NOMO-1 treated with dmso at 0.1 percent for 144 hours (cell line): Measurements from ENCODE around the gene TSPAN14.
A peak's percentile ranks its signal among the peaks of the same experiment; 100 is the strongest.

Experiments
- DNase-seq: peaks from one replicate; lab custom pipeline; 2025; ENCODE audit not compliant: unreplicated experiment; lab: John Stamatoyannopoulos, UW

TSPAN14 gene

DNA sequence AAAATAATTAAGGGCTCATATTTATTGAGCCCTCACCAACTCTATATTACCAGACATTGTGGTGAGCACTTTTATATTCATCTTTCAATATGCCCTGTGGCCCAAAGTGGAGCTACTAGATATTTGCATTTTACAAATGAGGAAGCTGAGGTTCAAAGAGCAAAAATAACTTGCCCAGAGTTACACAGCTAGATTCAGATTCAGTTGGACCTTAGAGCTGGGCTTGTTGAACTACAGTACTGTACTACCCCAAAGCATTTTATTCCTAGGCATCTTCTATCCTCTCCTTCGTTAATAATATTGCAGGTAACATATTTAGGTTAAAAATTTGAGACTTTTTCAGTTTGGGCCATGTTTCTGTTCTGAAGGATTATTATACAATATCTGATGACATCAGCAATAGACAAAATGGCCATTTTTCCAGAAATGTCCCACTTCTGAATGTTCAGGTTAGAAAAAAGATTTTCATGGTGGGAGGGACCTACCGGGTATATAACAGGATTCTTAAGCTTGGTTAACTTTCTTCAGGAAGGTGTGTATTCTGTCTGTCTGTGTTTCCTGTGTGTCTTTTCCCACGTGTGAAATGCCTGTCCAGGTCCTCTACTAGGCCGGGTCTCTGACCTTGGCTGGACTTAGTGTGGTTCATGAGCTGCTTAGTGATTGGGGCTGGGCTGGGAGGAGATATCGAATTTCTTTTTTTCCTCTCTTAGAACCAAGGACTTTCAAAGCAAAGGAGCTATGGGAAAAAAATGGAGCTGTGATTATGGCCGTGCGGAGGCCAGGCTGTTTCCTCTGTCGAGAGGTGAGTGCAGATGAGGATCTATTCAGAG, 32.2 kb upstream of the TSPAN14 start:
- peak; percentile 58 for DNase-seq

DNA sequence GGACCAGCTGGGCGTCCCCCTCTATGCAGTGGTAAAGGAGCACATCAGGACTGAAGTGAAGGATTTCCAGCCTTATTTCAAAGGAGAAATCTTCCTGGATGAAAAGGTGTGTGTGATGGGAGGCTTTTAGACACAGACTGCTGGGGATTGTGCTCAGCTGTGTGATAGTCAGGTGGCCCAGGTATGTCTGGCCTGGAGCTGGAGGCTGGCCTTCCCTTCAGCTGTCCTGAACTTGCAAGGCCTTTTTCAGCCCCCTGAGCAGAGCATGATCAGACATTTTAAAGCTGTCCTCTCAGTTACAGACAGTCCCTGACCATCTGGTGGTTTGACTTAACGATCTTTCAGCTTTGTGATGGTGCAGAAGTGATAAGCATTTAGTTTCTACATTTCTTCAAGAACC, 28.2 kb upstream of the TSPAN14 start:
- no peak for DNase-seq

DNA sequence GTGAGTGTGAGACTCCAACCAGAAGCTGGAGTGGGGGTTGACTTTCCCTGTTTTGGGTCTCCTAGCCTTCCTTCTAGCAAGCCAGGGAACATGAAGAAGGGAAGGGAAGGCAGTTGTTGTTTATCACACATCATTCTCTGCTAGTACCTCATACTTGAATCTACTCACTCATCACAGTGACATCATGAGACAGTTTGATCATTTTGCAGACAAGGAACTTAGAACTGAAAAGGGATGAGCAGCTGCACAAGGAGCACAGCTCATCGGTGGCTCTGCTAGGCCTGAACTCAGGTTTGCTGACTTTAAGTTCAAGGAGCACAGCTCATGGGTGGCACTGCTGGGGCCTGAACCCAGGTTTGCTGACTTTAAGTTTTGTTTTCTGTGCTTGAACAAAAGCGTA, 26.6 kb upstream of the TSPAN14 start:
- no peak for DNase-seq

DNA sequence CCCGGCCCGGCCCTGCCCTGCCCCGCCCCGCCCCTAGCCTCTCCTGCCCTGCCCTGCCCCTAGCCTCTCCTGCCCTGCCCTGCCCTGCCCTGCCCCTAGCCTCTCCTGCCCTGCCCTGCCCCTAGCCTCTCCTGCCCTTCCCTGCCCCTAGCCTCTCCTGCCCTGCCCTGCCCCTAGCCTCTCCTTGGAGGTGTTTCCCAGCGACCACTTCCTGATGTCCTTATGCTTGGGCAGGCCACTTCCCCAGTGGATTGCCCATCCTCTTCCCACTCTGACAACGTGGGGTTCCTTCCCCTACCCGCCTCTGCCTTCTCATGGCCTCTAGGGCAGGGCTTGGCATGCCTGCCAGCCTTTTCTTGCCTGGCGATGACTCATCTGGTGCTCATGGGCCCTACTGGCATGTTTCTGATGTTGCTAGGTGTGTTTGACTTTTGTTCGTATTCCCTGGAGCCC, 24.6 kb upstream of the TSPAN14 start:
- no peak for DNase-seq

DNA sequence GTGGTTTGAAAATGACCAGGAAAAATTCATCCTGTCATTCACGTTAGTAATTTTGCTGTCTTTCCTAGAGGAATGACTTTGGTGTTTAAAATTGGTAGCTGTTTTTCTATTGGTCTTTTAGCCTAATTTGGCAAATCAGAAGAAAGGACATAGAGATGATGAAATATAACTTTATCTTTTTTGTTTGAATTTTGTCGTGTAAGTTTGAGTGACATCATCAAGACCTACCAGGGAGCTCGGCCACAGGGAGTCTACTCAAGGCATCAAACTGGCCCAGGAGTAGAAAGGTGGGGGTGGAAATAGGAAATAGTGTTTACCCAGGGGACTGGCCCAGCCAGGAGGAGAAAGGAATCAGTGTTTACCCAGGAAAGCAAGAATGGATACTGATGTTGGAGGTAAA, 21.0 kb upstream of the TSPAN14 start:
- no peak for DNase-seq

DNA sequence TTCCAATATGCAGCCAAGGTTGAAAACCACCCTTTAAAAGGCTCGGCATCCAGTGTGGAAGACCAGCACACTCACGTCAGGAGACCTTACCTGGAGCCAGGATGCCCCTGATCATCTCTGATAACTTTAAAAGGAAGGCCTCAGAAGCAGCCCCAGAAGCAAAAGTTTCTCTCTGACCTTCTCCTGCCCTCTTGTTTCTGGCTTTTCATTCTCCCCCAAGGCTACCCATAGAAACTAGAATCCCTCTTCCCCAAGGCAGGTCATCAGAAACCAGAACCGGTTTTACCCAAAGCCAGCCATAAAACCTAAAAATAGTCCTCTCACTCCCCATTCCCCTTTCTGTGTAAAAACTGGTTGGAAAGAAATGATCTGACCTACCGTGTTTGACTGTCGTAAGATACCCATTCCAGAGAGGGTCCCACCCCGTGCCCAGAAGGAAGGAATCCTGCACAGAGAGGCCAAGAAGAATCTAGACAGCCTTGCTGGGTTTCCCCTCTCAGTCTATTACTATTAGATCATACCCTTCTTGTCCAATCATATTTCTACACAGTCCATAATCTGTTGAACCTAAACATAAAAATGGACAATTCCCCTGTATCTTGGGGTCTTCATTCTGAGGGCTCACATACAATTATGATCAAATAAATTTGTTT, 17.5 kb upstream of the TSPAN14 start:
- no peak for DNase-seq

DNA sequence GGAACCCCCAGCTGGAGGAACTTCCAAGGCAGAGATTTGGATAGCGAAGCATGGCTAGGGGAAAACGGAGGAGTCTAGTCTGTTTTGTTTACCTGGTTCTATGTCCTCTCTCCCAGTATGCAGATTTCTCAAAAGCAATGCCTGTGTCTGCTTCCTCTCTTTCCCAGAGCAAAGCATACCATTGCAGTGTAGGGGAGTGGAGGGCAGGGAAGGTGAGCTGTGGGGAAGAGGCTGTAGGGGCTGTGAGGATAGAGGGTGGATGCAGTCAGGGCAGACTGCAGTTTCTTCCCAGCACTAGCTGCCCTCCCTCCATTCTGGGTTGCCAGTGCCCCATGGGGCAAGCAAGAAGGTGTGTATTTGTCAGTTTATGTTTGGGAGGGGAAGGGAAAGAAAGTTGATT, 16.9 kb upstream of the TSPAN14 start:
- DNase-seq: no peak

DNA sequence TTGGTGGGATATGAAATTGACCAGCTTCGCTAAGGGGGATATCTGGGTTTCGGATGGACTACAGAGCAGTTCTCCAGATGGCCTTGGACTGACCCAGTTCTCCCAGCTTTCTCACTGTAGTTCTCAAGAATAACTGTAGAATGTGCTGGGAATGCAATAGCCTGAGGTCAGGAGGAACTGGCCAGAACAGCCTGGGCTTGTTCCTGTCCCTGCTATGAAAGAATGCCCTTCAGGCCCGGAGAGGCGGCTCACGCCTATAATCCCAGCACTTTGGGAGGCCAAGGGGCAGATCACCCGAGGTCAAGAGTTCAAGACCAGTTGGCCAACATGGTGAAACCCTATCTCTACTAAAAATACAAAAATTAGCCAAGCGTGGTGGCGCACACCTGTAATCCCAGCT, 12.3 kb upstream of the TSPAN14 start:
- DNase-seq: no peak

DNA sequence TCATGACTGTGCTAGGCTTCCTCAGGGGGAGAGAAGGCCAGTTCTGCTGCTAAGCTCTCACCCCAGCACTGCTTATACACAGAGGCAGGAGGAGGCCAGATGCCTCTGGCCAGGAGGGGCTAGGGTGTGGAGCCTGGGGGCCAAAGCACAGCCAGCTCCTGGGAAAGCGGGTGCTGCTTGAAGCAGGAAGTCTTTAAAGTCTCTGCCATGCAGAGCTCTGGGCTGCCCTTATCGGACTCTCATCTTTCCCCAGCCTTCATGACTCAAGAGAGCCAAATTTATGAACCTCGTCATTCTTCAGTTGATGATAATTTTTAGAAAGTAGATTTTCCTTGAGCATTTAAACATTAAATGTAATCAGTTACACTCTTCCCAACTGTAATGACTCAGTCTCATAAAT, 11.2 kb upstream of the TSPAN14 start:
- DNase-seq: no peak

DNA sequence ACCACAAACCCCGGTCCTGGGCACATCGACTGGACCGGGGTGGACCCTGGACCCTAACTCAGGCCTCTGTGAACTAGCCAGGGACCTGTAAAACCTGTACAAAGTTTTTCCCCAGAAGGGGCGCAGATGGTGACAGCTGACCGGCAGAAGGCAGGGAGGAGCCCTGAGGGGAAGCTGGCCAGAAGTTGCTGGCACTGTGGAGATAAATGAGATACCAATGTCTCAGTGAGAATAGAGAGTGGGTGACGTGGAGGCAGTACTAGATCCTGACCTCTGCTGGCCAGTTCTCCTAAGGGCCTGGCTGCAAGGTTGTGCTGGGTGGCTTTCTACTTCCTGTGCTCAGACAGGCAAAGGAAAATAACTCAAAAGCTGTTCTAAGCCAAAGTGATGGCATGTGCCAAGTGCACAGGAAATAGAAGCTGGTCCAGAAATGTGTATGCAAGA, 10.6 kb upstream of the TSPAN14 start:
- DNase-seq: peak; percentile 43

DNA sequence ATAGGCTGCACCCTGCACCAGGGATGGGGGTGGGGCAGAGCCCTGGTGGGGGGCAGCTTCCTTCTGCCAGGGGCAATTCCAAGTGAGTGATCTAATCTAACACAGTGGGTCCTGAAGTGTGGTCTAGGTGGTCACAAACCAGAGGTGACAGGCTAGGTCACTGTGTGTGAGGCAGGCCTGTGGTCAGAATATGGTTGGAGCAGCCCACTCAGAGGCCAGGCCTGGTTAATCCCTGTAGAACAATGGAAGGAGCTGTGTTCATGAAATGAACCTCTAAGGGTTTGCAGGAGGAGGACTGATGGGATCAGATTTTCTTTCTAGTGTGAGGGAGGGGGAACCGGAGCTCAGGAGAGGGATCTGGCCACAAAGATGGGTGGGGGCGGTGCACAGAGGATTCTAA, 10.0 kb upstream of the TSPAN14 start:
- no peak for DNase-seq

DNA sequence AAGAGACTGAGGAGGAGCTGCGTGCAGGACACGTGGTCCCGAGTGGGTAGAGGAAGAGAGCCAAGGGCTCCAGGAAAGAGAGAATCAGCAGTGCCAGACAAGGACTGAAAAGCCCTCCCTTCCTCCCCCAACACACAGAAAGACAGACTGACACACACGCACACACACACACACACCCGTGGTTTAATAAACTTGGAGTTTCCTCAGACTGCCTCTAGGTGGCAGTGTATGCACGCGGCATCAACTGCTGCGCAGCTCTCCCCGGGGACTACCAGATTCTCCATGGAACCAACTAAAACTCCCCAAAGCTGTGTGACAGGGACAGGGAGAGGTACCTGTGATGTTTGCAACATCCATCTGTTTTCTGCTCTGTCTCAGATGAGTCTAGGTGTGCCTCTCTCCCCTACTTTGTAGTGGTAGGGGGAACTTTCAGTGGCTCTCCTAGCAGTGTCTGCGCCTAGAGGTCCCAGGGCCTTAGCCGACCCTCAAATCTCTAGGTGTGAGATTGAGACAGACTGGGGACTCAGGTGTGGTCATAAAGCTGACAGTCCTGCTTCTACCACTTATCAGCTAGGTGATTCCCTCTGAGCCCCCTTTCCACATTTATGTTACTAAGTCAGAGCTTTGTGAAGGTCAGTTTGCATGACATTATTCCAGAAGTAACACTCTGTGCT, 9.3 kb upstream of the TSPAN14 start:
- DNase-seq: peak; percentile 44

DNA sequence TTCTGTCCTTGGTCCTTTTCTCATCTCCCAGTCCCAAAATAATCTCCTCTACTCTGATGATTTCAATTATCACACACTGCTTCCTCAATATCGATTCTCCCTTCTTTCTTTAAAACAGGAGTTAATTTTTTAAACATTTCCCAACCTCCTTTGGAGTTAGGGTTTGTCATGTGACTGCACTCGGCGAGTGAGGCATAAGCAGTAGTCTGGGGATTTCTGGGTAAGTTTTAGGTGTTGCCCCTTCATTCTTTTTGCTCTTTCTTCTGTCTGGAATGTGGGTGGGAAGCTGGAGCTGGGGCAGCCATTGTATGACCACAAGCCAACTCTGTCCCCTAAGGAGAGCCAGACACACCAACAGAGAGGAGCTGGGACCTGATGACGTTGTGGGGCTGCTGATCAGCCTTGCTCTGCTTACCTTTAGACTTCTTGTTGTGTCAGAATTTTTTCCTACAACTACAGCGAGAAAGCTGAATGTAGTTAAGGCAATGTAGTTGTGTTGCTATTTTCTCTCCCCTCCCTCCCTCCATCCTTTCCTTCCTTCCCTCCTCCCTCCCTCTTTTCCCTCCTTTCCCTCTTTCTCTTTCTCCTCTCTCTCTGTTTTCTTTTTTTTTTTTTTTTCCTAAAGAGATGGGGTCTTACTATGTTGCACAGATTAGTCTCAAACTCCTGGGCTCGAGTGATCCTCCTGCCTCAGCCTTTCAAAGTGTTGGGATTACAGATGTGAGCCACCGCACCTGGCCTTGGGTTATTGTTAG, 6.5 kb upstream of the TSPAN14 start:
- no peak for DNase-seq

DNA sequence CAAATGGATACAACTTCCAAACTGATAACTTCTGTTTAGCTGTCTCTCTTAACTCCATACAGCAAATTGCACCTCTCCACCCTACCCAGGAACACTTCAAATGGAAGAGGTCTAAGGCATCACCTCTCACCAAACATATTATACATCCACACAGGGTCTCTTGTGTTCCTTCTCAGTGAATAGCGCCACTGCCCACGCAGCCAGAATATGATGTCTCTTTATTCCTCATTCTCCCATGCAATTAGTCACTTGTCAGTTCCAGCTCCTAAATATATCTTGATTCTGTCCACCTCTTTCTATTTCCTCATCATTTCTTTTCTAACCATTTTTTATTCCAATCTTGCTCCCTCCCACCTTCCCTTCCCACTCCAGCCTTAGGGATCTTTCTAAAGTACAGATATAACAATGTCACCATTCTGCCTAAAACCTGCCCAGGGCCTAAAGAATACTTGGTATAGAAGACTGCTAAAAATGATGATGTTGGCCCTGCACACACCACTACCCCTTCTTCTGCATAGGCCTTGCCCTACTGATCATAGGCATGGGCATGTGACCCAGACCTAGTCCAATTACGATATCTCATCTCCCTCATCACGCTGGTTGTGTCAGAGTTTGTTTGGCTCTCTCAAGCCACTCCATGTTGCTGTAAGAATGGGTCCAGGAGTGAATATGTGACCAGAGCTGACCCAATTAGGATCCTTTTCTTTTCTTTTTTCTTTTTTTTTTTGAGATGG, 5.7 kb upstream of the TSPAN14 start:
- DNase-seq: no peak

DNA sequence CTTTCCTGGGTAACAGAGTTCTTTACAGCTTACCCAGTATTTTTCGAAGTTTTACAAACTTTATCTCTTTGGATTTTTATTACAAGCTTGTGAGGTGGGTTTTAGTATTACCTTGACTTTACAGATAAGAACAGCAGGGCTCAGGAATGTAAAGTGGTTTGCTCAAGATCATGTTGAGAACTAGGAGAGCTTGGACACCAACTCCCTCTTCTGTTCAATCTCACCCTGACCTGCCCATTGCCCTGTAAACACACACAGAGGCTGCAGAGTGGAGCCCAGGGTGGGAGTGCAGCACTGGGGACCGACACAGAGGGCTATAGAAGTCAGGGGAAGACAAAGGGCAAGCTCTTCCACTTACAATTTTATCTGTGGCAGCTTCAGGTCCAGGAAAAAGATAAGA, 4.6 kb upstream of the TSPAN14 start:
- DNase-seq: no peak

DNA sequence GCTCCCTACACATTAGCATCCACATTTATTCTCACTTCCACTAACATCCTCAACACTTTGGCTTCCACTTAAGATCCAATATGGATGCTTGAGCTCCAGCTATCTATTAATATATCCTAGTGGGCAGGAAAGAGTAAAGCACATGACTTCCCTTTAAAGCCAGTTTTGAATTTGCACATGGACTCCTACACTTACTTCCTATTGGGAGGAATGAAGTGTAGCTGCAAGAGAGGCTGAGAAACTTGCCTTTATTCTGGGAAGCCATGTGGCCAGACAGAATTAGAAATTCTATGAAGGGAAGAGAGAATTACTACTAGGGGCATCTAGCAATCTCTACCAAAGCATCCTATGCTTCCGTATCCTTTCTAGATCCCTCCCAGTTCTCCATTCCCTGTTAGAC, 3.0 kb upstream of the TSPAN14 start:
- no peak for DNase-seq

DNA sequence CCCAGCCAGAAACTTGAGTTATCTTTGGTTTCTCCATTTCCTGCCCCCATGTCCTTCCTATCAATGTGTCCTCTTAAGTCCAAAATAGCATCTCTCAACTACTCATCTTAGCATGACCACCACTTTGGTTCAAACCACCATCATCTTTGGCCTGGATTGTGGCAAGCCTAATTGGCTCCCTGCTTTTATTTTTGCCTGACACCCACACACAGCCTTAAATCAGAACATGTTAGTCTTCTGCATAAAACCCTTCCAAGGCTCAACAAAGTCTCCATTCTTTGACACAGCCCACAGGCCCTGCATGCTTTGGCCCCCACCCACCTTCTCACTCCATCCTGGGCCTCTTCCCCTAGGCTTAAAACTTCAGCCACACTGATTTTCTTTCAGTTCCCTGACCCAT, 2.0 kb upstream of the TSPAN14 start:
- DNase-seq: no peak

DNA sequence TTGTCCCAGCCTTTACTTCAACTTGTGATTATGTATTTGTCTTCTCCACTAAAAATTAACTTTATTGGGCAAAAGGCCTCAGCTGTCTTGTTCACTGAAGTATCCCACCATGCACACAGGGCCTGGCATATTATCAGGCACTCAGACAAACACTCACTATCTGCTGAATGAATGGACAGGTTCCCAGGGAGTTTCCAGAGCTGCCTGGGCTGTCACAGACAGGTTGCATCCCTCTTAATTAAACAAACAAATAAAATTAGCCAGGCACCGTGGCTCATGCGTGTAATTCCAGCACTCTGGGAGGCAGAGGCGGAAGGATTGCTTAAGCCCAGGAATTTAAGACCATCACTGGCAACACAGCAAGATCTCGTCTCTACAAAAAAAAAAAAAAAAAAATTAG, 1.5 kb upstream of the TSPAN14 start:
- no peak for DNase-seq

DNA sequence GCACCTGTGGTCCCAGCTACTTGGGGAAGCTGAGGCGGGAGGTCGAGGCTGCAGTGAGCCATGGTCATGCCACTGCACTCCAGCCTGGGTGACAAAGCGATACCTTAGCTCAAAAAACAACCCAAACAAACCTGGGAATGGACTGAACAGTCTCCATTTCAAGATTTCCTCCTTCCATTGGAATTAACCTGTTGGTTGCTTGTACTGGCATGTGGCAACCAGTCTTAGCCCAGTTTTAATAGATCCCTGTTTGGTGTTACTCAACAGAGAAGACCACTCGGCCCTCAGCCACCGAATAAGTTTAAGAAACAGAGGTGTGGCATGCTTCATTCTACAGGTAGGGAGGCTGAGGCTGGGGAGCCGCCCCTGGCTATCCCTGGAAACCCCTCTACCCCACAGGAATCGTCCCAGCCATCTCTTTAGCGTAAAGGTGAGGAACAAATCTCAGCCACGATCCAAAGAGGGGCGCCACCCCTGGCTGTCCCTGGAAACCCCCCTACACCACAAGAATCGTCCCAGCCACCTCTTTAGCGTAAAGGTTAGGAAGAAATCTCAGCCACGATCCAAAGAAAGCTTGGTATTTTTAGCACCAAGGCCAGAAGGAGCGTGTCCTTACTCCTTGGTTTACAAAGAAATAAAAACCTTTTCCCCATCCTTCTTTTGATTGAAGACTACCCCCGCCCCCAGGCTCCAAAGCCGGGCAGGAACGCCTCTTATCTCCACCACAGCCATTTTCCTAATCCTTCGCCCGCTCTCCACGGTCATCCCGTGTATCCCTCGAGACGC, 861 bp upstream of the TSPAN14 start:
- DNase-seq: no peak
